ENCODE measurements around the gene LRRC40. TPM values are rescaled to one million over a fixed set of nuclear protein-coding genes. Genes with fewer than 3 reads are reported as not detected.

The LRRC40 gene
- total and polyA plus RNA-seq, 9 of the 15 experiments (the other 6 are each of a cell fraction or from before 2014, with no cell fraction given) = 16.1 to 36.2 (median 30.9) TPM

DNA sequence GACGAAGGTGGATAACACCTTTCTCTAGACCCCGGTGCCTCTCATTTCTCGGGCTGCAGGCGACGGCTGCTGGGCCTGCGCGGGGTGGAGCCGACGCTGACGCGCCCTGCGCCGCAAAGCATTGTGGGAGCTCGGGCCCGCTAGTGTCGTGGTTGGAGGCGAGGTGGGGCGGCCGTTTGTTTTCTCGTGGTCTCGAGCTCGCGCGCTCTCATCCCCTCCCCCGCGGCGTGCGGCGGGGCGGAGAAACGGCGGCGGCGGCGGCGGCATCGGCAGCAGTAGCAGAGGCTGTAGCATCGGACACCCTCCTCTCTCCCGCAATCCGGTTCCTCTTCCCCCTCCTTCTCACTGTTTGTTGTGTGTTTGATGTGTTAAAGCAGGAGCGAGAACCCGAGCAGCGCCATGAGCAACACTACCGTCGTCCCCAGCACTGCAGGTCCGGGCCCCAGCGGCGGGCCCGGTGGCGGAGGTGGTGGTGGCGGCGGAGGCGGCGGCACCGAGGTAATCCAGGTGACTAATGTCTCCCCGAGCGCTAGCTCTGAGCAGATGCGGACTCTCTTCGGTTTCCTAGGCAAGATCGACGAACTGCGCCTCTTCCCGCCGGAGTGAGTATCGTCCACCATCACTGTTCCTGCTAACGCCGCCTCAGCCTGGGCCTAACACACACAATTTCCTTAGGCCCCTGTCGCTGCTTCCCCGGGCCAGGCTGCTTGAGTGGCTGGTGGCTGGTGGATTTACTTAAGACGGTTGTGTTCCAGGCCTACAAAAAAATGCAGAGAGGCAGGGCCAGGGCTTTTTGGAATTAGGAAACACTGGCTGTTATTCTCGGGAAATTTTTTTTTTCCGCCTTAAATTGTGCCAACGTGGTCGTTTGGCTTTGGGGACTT is 16.1 kb upstream of the LRRC40 start, which contains the start of gene SRSF11 (continued):
- TF ChIP-seq ZNF79 (CRISPR knock-in tag; IDR thresholded peaks at IDR 0.05; ENCODE audit: low read depth) (no peak), NR4A1 (CRISPR knock-in tag; IDR thresholded peaks at IDR 0.05) (no peak), NR4A1 (tag; IDR thresholded peaks at IDR 0.05) (0 out of 2 replicates have a peak, but pooled peaks have one; percentile 44), SMARCB1 (IDR thresholded peaks at IDR 0.05; ENCODE audit: insufficient read length, low read depth) (no peak), CSDE1 (IDR thresholded peaks at IDR 0.05) (no peak), XRCC3 (IDR thresholded peaks at IDR 0.05) (no peak), NFIC (IDR thresholded peaks at IDR 0.05) (0 out of 2 replicates have a peak, but pooled peaks have one; percentile 24), ADNP (tag; IDR thresholded peaks at IDR 0.05) (no peak), L3MBTL2 (IDR thresholded peaks at IDR 0.05) (peak; percentile 78), STAG1 (CRISPR knock-in tag; IDR thresholded peaks at IDR 0.05; ENCODE audit: borderline replicate concordance) (no peak), BMI1 (IDR thresholded peaks at IDR 0.05; ENCODE audit: low read length) (no peak), FOXA3 (CRISPR knock-in tag; conservative IDR thresholded peaks at IDR 0.05 in 1 of 2, IDR thresholded peaks at IDR 0.05 in 1 of 2) (no peak), KDM2B (CRISPR knock-in tag; IDR thresholded peaks at IDR 0.05) (no peak)
- TF ChIP-seq, protein P1, sequence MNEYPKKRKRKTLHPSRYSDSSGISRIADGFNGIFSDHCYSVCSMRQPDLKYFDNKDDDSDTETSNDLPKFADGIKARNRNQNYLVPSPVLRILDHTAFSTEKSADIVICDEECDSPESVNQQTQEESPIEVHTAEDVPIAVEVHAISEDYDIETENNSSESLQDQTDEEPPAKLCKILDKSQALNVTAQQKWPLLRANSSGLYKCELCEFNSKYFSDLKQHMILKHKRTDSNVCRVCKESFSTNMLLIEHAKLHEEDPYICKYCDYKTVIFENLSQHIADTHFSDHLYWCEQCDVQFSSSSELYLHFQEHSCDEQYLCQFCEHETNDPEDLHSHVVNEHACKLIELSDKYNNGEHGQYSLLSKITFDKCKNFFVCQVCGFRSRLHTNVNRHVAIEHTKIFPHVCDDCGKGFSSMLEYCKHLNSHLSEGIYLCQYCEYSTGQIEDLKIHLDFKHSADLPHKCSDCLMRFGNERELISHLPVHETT (CRISPR knock-in tag; conservative IDR thresholded peaks at IDR 0.05 in 1 of 2, IDR thresholded peaks at IDR 0.05 in 1 of 2) = peak in 1 of 2 experiments; percentile 96; a peak in 2 of 4 replicates
- TF ChIP-seq, protein P2, sequence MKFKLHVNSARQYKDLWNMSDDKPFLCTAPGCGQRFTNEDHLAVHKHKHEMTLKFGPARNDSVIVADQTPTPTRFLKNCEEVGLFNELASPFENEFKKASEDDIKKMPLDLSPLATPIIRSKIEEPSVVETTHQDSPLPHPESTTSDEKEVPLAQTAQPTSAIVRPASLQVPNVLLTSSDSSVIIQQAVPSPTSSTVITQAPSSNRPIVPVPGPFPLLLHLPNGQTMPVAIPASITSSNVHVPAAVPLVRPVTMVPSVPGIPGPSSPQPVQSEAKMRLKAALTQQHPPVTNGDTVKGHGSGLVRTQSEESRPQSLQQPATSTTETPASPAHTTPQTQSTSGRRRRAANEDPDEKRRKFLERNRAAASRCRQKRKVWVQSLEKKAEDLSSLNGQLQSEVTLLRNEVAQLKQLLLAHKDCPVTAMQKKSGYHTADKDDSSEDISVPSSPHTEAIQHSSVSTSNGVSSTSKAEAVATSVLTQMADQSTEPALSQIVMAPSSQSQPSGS (CRISPR knock-in tag; IDR thresholded peaks at IDR 0.05) = no peak
